Endothelial cell of umbilical vein (primary cell): ENCODE data around the gene SLC35E4. TPM values are rescaled to one million over a fixed set of nuclear protein-coding genes. Genes with fewer than 3 reads are reported as not detected.

Experiments used
- BruUV-seq: library from RNA; stranded (reverse); fragments of 400-500 nt; replicated peaks from 2 replicates; lab custom pipeline; 2021; lab: Mats Ljungman, UMichigan
- CTCF ChIA-PET: fragments of 300-600, 350-600 bp; sonication (Branson Sonifier 250); formaldehyde crosslinking; loops from one replicate; lab custom pipeline; 2021; ENCODE audit warnings: antibody characterized with exemption, inconsistent platforms; lab: Charles Lee
- POLR2A ChIA-PET: fragments of 300-600, 350-600 bp; sonication (Branson Sonifier 250); formaldehyde crosslinking; loops from one replicate; lab custom pipeline; 2021; ENCODE audit warnings: antibody characterized with exemption, inconsistent platforms; lab: Charles Lee
- DNase-seq: peaks from one replicate; pipeline ENCODE4 v3.0.0-alpha.2; 2011; ENCODE audit warnings: low read depth, low spot score
- FAIRE-seq: peaks from 2 replicates; lab custom pipeline; 2011; peaks lifted over from hg19 to GRCh38; lab: Jason Lieb, UNC
- H2AFZ ChIP-seq: 2 replicates; pipeline ENCODE4 v1.6.0; 2012; ENCODE audit warnings: low read depth, low read length, control low read depth, inconsistent platforms
- H3K27ac ChIP-seq: 2 replicates; pipeline ENCODE4 v1.5.1; 2011; ENCODE audit warnings: low read depth, mild to moderate bottlenecking, control low read depth, low read length, moderate library complexity; ENCODE audit not compliant: insufficient read depth
- H3K27me3 ChIP-seq, 2 experiments: 2 replicates each; pipeline versions ENCODE4 v1.6.0 to v1.6.1; 2011; ENCODE audit warnings: low read length in 2 of 2, mixed read lengths in 1 of 2; ENCODE audit not compliant: control insufficient read depth in 2 of 2, insufficient read depth in 2 of 2
- H3K36me3 ChIP-seq, 2 experiments: 2 replicates in 1 of 2; 3 replicates in 1 of 2; pipeline ENCODE4 v1.5.1; 2011; ENCODE audit warnings: low read length in 2 of 2, mild to moderate bottlenecking in 1 of 2, moderate library complexity in 1 of 2; ENCODE audit not compliant: control insufficient read depth in 2 of 2, insufficient read depth in 2 of 2; ENCODE audit errors: extremely low read depth in 1 of 2
- H3K4me1 ChIP-seq: 3 replicates; pipeline ENCODE4 v1.5.1; 2011; ENCODE audit warnings: mild to moderate bottlenecking, low read length; ENCODE audit not compliant: control insufficient read depth, insufficient read depth; ENCODE audit errors: extremely low read depth
- H3K4me2 ChIP-seq: 2 replicates; pipeline ENCODE4 v1.6.1; 2011; ENCODE audit warnings: low read length, control low read depth, mixed read lengths; ENCODE audit not compliant: insufficient read depth
- H3K4me3 ChIP-seq, 3 experiments: fragments of 200-600 bp in 1 of 3; sonication (generic), shearing (Covaris generic) in 1 of 3; replicated peaks in 1 of 3; 2 replicates each; pipeline ENCODE4 v1.5.1; 2011 to 2016; ENCODE audit warnings: control low read depth in 3 of 3, low read length in 3 of 3, mild to moderate bottlenecking in 2 of 3, inconsistent platforms in 1 of 3, low read depth in 1 of 3, moderate library complexity in 1 of 3; ENCODE audit not compliant: insufficient read depth in 1 of 3
- H3K79me2 ChIP-seq: 2 replicates; pipeline ENCODE4 v1.6.0; 2012; ENCODE audit warnings: low read length, inconsistent platforms; ENCODE audit not compliant: control insufficient read depth, insufficient read depth
- H3K9ac ChIP-seq: replicated peaks from 2 replicates; pipeline ENCODE3; 2011; ENCODE audit warnings: low read length, control low read depth; ENCODE audit not compliant: insufficient read depth; ENCODE audit errors: extremely low read depth
- H3K9me1 ChIP-seq: replicated peaks from 3 replicates; pipeline ENCODE4 v1.6.0; 2011; ENCODE audit warnings: mild to moderate bottlenecking, low read length; ENCODE audit not compliant: control insufficient read depth, insufficient read depth; ENCODE audit errors: extremely low read depth
- H3K9me3 ChIP-seq: replicated peaks from 2 replicates; pipeline ENCODE4 v1.5.1; 2012; ENCODE audit warnings: low read length, inconsistent platforms; ENCODE audit not compliant: control insufficient read depth, insufficient read depth
- H4K20me1 ChIP-seq: replicated peaks from 2 replicates; pipeline ENCODE3; 2011; ENCODE audit warnings: mild to moderate bottlenecking, low read length; ENCODE audit not compliant: control insufficient read depth, insufficient read depth; ENCODE audit errors: extremely low read depth
- EZH2 ChIP-seq: IDR thresholded peaks from 2 replicates; pipeline ENCODE4 v1.6.1; 2012; ENCODE audit warnings: borderline replicate concordance, low read depth, mild to moderate bottlenecking, moderate library complexity, low read length, inconsistent platforms; ENCODE audit not compliant: severe bottlenecking
- FOS ChIP-seq: IDR thresholded peaks from 2 replicates; pipeline ENCODE4 v1.6.1; 2011; ENCODE audit warnings: mild to moderate bottlenecking, low read length, moderate library complexity, borderline replicate concordance; ENCODE audit not compliant: insufficient read depth
- GATA2 ChIP-seq: IDR thresholded peaks from 2 replicates; pipeline ENCODE4 v1.7.0; 2011; ENCODE audit warnings: low read depth, mild to moderate bottlenecking, moderate library complexity, mixed read lengths, low read length; ENCODE audit not compliant: insufficient read length, insufficient read depth
- MYC ChIP-seq: IDR thresholded peaks from one replicate; pipeline ENCODE4 v1.6.1; 2011; ENCODE audit warnings: mild to moderate bottlenecking, low read depth, low read length
- POLR2A ChIP-seq: IDR thresholded peaks from 2 replicates; pipeline ENCODE4 v1.6.1; 2012; ENCODE audit warnings: low read depth, mild to moderate bottlenecking, control low read depth, low read length
- POLR2AphosphoS5 ChIP-seq: IDR thresholded peaks from 2 replicates; pipeline ENCODE4 v1.6.1; 2012; ENCODE audit warnings: low read depth, mild to moderate bottlenecking, control low read depth, low read length, moderate library complexity; ENCODE audit not compliant: insufficient read depth
- dilution Hi-C: fragments of 300-500 bp; cut with MboI; formaldehyde crosslinking; loops from one replicate; pipeline ENCODE4 v1.15.0; 2019; ENCODE audit warnings: low sequenced_read_pairs; ENCODE audit not compliant: extremely low pct_ligation_motif_present
- intact Hi-C: fragments of 100-400 bp; cut with micrococcal nuclease; formaldehyde crosslinking; loops from one replicate; pipeline ENCODE4 v1.10.0; 2022
- polyA plus RNA-seq, 4 experiments: library from polyadenylated mRNA; depleted of rRNA in 3 of 4; stranded (reverse) in 3 of 4; unstranded in 1 of 4; fragments of >200 nt; gene quantifications; 2 replicates each; pipeline versions ENCODE4 v1.2.1 to v1.2.3, GENCODE V29; 2011 to 2012; ENCODE audit warnings: missing spikeins in 1 of 4
- total RNA-seq: library from RNA; stranded (reverse); gene quantifications from 2 replicates; pipeline ENCODE4 v1.2.3, GENCODE V29; 2021
- TF ChIP-seq, protein P1 (sequence below), 2 donors: IDR thresholded peaks; 1 replicate in 1 of 2; 2 replicates in 1 of 2; pipeline ENCODE4 v1.5.1; 2011; ENCODE audit warnings: low read length in 2 of 2, mild to moderate bottlenecking in 2 of 2, moderate library complexity in 2 of 2, control low read depth in 1 of 2, inconsistent platforms in 1 of 2, low read depth in 1 of 2; ENCODE audit not compliant: insufficient read depth in 1 of 2; ENCODE audit errors: extremely low read depth in 1 of 2
- TF ChIP-seq, protein P2 (sequence below): IDR thresholded peaks from 2 replicates; pipeline ENCODE4 v1.6.1; 2011; ENCODE audit not compliant: insufficient read depth, insufficient read length

Gene SLC35E4
- total and polyA plus RNA-seq, 2 donors (not counting 3 experiments of a cell fraction or from before 2014, with no cell fraction given) = 10.7 to 15.3 TPM

DNA sequence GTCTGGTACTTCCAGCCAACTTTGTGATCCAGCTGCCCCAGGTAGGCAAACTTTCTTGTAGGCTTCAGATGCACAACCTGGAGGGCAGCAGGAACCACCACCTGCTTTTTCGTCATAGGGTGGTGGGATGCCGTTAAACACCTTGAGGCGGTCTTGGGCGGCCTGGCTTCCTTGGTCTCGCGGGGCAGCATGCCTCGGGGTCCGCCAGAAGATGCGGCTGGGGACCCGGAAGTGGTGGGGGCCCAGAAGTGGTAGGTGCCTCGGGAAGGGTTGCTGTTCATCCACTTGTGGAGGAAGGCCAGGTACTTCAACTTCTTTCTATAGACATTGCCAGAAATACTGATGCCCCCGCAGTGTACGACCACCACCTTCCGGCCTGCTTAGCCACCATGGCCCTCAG is 18.8 kb downstream of the SLC35E4 start:
- ChIA-PET POLR2A (interaction anchor here (0.5 kb wide), 1 partner anchor 352 kb away, joined by 5 read pairs; no protein-coding TSS in a partner anchor), CTCF (interaction anchor here (1.3 kb wide), 1 partner anchor 31 kb away, joined by 3 read pairs; no protein-coding TSS in a partner anchor)
- Histone ChIP-seq H3K9me1 (no peaks in the 10 kb centered on the region), H3K4me3 (no peak overlapping the region), H3K4me1 (peaks cover 6% of the 10 kb centered on the region), H3K9ac (no peak overlapping the region), H3K79me2 (no peaks in the 10 kb centered on the region), H3K36me3 (no peaks in the 10 kb centered on the region), H3K9me3 (no peaks in the 10 kb centered on the region), H3K27me3 (no peaks in the 10 kb centered on the region), H3K27ac (no peak overlapping the region), H3K4me2 (no peak overlapping the region), H4K20me1 (no peaks in the 10 kb centered on the region), H2AFZ (no peak overlapping the region)
- no peak for TF ChIP-seq EZH2
- no peak for TF ChIP-seq POLR2AphosphoS5
- TF ChIP-seq POLR2A = no peak
- TF ChIP-seq MYC = no peak
- TF ChIP-seq FOS = no peak
- TF ChIP-seq, protein P1, sequence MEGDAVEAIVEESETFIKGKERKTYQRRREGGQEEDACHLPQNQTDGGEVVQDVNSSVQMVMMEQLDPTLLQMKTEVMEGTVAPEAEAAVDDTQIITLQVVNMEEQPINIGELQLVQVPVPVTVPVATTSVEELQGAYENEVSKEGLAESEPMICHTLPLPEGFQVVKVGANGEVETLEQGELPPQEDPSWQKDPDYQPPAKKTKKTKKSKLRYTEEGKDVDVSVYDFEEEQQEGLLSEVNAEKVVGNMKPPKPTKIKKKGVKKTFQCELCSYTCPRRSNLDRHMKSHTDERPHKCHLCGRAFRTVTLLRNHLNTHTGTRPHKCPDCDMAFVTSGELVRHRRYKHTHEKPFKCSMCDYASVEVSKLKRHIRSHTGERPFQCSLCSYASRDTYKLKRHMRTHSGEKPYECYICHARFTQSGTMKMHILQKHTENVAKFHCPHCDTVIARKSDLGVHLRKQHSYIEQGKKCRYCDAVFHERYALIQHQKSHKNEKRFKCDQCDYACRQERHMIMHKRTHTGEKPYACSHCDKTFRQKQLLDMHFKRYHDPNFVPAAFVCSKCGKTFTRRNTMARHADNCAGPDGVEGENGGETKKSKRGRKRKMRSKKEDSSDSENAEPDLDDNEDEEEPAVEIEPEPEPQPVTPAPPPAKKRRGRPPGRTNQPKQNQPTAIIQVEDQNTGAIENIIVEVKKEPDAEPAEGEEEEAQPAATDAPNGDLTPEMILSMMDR (IDR thresholded peaks at IDR 0.05; ENCODE audit: extremely low read depth in 1 of 2, insufficient read depth in 1 of 2, low read depth in 1 of 2, low read length in 2 of 2) = no peak
- TF ChIP-seq, protein P2, sequence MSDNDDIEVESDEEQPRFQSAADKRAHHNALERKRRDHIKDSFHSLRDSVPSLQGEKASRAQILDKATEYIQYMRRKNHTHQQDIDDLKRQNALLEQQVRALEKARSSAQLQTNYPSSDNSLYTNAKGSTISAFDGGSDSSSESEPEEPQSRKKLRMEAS = no peak
- no peak for TF ChIP-seq GATA2
- no TSS peak for BruUV-seq
- no peak for DNase-seq
- FAIRE-seq = no peak
- dilution Hi-C loops = no loop called here
- intact Hi-C loops = no loop called here
